DMS79 (cell line): ENCODE results near the gene ATAD1.
"Not testable (repeated sequence)": the region's sequence is repeated elsewhere in the genome, so short reads cannot be mapped to it uniquely, and the experiment has no call there.

Experiments
- DNase-seq: peaks from one replicate; lab custom pipeline; 2025; lab: John Stamatoyannopoulos, UW

ATAD1 gene

GRCh38 chr10:87753995-87754866 lies 63.8 kb downstream of the ATAD1 start:
- DNase-seq = no peak

GRCh38 chr10:87752566-87752965 lies 65.5 kb downstream of the ATAD1 start:
- DNase-seq = no peak

- no peak for DNase-seq
These were observed 66.8 kb downstream of the ATAD1 start for GRCh38 chr10:87751274-87751673.

GRCh38 chr10:87750817-87751216 lies 67.2 kb downstream of the ATAD1 start:
- no peak for DNase-seq

GRCh38 chr10:87750001-87750671 lies 67.9 kb downstream of the ATAD1 start:
- DNase-seq = no peak

GRCh38 chr10:87748244-87748643 lies 69.8 kb downstream of the ATAD1 start:
- DNase-seq = not testable (repeated sequence)

GRCh38 chr10:87746911-87747310 lies 71.1 kb downstream of the ATAD1 start:
- no peak for DNase-seq

GRCh38 chr10:87744606-87745005 lies 73.4 kb downstream of the ATAD1 start:
- DNase-seq = no peak

- not testable (repeated sequence) for DNase-seq
These were observed 74.9 kb downstream of the ATAD1 start for GRCh38 chr10:87742992-87743610.

- no peak for DNase-seq
These were observed 77.8 kb downstream of the ATAD1 start for GRCh38 chr10:87740254-87740655.

- no peak for DNase-seq
These were observed 78.3 kb downstream of the ATAD1 start for GRCh38 chr10:87739703-87740102.

- DNase-seq = not testable (repeated sequence)
These were observed 79.8 kb downstream of the ATAD1 start for GRCh38 chr10:87738253-87738652.

GRCh38 chr10:87734987-87735827 lies 82.8 kb downstream of the ATAD1 start:
- DNase-seq = no peak

- no peak for DNase-seq
These were observed 84.9 kb downstream of the ATAD1 start for GRCh38 chr10:87733081-87733480.

GRCh38 chr10:87729940-87730339 lies 88.1 kb downstream of the ATAD1 start:
- no peak for DNase-seq

GRCh38 chr10:87724789-87725188 lies 93.2 kb downstream of the ATAD1 start:
- DNase-seq = no peak

GRCh38 chr10:87723500-87723899 lies 94.5 kb downstream of the ATAD1 start:
- no peak for DNase-seq

- no peak for DNase-seq
These were observed 95.3 kb downstream of the ATAD1 start for GRCh38 chr10:87722716-87723115.

GRCh38 chr10:87721781-87722180 lies 96.2 kb downstream of the ATAD1 start:
- DNase-seq = no peak

- DNase-seq = no peak
These were observed 97.4 kb downstream of the ATAD1 start for GRCh38 chr10:87720665-87721064.

- DNase-seq = no peak
These were observed 101.7 kb downstream of the ATAD1 start for GRCh38 chr10:87716348-87716670.
